NCI-H2029 (cell line): Measurements from ENCODE around the gene KCNA10.

Experiments
- DNase-seq: peaks from one replicate; lab custom pipeline; 2025; lab: John Stamatoyannopoulos, UW

Gene KCNA10

DNA sequence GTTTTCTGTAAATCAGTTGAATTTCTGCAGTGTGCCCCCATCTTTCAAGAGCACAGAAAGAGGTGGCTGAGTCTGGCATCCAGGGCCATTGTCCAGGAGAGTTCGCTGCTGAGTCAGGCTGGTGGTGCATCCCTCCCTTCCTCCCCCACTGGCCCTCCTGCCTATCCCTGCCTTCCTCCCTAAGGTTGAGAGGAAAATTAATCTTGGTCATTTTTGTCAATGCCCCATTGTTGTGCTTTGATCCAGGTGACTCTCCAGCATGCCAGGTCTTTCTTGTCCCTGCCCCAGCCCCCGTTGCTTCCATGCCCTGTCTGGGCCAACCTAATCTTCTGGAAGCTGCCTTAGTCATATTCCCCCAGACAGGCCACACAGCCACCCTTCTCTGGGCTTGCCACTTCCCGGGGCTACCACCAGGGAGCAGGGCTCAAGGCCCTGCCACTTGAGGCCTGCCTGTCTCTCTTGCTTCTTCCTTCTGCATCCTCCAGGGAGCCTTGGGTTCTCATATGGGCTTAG is 41.5 kb downstream of the KCNA10 start:
- no peak for DNase-seq

DNA sequence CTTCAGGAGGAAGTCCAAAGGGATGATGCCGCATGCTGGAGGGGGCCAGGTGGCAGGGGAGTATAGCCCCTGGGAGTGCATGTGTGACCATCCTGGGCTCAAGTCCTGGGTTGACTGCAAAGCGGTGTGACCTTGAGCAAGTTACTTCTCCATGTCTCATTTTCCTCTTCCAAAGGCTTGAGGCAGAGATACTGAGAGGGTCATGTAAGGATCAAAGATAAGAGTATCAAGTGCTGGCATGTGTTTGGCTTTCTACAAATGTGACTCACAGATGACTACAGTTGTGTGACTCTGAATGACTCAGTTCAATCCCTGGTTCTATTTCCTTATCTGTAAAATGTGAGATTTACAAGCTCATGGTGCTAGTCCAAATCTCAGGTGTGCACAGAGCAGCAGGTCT is 41.9 kb downstream of the KCNA10 start:
- no peak for DNase-seq

DNA sequence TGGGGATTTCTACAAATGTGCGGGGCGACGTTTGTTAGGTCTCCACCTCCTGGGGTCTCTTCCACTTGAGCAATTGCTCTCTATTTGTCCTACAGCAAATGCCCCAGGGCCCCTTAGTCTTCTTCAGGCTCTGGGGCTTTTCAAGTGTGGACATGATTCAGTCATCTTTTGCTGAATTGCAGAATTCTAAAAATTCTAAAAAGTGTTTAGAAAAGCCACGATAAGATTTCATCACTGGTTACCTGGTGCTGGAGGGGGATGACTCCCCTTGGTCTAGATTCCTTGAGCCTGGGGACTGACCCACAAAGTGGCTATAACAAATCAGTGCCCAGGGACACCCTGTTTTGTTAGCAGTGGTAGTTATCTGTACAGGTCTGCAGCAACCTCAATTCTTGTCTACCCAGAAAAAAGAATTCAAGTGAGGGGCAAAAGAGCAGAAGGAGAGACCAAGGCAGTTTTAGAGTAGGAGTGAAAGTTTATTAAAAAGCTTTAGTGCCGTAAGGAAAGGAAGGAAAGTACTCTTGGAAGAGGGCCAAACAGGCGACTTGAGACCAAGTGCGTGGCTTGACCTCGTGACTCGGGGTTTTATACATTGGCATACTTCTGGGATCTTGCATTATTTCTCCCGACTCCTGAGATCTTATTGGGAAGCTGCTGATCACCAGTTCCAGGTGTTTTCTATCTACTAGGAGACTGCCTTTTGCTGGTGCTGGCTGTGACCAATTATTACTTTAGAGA is 42.8 kb downstream of the KCNA10 start:
- no peak for DNase-seq

DNA sequence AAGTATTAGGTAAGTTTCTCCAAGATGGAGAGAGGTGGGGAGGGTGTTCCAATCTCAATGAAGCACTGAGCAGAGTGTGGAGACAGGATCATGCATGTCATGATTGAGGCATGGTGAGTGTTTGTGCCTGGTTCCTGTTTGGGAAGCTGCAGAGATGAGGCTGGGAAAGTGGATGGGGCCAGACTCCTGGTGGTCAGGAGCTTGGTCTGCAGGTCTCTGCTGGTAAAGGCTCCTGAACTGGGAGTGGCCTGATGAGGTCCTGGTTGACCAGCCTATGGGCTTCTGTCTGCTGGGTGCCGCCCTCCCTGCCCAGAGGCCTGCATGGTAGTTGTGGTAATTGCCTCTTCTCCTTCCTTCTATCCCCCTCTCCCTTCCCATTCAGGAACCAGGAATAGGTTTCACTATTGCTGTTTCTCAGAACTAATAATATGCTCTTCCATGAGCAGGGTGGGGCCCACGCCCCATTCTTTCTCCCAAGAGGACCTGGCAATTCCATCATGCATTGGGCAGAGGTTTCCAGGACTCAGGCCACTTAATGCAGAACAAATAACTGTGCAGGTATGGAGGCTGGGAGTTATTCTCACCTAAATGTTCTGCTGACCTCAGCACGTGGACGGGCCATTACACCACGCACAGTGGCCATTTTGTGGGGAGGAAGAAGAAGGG is 43.5 kb downstream of the KCNA10 start:
- no peak for DNase-seq

DNA sequence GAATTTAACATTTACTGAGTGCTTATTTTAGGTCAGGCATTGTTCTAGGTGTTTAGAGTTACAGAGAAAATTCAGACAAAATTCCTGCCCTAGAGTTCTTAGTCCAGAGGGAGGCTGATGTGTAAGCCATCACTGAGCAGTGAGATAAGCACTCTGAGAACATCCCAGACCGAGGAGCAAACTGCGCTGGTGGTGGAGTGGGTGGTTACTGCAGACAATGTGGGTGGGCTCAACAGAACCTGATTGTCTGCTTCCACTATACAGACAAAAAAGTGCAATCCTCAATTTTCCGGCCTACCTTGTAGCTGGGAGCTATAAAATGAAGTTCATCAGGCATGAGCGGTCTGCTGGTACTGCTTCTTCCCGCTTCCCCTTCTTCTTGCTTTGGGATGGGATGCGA is 44.5 kb downstream of the KCNA10 start:
- DNase-seq: no peak

DNA sequence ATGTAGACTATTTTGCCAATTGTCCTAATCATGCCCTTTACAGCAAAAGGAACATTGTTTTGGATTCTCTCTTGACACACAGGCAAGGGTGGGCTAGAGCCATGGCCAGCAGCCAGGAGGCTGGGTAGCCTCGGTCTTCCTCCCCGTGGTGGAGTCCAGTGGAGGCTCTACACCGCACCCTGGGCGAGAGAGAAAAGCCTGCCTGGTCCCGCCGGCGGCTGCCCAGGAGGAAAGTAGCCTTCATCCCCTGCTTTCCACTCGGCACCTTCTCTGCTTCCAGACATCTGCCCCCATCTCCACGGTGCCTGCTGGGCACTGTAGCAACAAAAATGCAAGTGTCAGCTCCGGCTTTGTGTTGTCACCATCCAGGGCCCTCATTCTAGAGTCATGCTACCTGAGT is 46.4 kb downstream of the KCNA10 start:
- DNase-seq: no peak

DNA sequence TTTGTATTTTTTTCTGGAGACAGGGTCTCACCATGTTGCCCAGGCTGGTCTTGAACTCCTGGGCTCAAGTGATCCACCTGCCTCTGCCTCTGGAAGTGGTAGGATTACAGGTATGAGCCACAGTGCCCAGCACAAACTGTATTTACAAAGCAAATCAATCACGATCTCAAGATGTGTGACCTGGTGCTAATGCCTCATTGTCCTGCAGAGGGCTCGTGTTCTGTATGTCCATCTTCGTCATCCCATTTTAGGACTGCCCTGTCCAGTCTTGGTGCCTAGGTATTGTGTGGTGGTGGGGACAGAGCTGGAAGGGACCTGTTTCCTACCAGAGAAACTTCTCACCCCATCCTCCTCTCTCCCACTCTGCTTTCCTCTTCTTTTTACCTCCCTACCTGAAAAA is 47.8 kb downstream of the KCNA10 start:
- no peak for DNase-seq
